ENCODE measurements around the gene PCSK4.
A peak's percentile ranks its signal among the peaks of the same experiment; 100 is the strongest.
"Not testable (repeated sequence)": the region's sequence is repeated elsewhere in the genome, so short reads cannot be mapped to it uniquely, and the experiment has no call there.

PCSK4 gene

DNA sequence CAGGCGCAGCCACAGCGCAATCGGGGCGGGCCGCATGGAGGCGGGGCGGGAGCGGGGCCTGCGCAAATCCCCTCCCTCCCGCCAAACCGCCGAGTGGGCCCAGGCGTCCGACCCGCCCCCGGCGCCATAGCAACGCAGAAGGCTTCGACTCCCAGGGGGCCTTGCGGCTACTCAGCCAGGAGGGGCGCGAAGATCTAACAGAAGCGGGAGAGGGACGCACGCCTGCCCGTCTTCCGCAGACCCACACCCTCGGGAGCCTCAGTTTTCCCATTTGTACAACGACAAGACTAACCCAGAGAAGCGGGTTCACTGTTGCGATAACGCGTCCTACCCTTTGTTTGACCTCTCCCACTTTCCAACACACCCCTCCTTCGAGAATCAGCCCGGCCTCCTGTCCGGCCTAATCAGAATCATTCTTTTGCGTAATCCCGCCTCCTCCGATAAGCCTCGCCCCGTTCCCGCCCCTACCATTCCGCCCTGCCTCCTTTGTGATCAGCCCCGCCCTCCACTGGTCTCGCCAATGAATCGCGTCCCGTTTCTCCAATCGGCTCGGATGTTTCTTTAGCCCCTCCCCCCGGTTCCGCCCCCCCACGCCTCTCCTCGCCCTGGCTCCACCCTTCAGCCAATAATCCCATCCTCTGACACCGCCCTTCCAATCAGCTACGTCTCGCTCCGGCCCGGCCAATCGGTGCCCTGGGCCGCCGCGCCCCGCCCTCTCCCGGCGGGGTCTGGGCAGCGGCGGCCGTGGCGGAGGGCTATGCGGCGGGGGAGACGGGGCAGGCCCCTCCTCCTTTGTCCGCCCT lies at the start of gene PCSK4:
PCSK4 (minus strand) TSS at position 40 of the 803 bp plus-strand sequence; CDS start at position 36, 4 bp downstream.
- Histone ChIP-seq H3K27ac (ENCODE audit: low read depth, low read length) (no peak within 1 kb of the TSS), H3F3A (ENCODE audit: insufficient read depth) (no peaks in the 10 kb centered on the region), H3K36me3 (ENCODE audit: low read length) (no peaks in the 10 kb centered on the region), H3K9ac (ENCODE audit: low read length) (peak within 1 kb of the TSS; percentile 46; the same call in 1 of the 2 replicates), H2AFZ (ENCODE audit: low read depth, low read length, severe bottlenecking) (peak within 1 kb of the TSS; percentile 75), H3K27me3 (ENCODE audit: low read length) (no peaks in the 10 kb centered on the region), H4K20me1 (ENCODE audit: low read depth, low read length) (no peaks in the 10 kb centered on the region), H3K9me3 (ENCODE audit: insufficient read depth, low read length) (no peaks in the 10 kb centered on the region), H3K4me2 (ENCODE audit: low read depth, low read length, poor library complexity, severe bottlenecking) (peak within 1 kb of the TSS; percentile 71), H3K9me2 (replicated peaks; ENCODE audit: insufficient read depth, low read length) (no peaks in the 10 kb centered on the region), H3K79me2 (ENCODE audit: insufficient read depth, low read length) (no peaks in the 10 kb centered on the region), H3K4me3 (ENCODE audit: insufficient read depth, low read length, poor library complexity, severe bottlenecking) (peak within 1 kb of the TSS; percentile 53)
- no peak for TF ChIP-seq EZH2phosphoT487 (conservative IDR thresholded peaks at IDR 0.05; ENCODE audit: low read length)
- TF ChIP-seq, protein P1, sequence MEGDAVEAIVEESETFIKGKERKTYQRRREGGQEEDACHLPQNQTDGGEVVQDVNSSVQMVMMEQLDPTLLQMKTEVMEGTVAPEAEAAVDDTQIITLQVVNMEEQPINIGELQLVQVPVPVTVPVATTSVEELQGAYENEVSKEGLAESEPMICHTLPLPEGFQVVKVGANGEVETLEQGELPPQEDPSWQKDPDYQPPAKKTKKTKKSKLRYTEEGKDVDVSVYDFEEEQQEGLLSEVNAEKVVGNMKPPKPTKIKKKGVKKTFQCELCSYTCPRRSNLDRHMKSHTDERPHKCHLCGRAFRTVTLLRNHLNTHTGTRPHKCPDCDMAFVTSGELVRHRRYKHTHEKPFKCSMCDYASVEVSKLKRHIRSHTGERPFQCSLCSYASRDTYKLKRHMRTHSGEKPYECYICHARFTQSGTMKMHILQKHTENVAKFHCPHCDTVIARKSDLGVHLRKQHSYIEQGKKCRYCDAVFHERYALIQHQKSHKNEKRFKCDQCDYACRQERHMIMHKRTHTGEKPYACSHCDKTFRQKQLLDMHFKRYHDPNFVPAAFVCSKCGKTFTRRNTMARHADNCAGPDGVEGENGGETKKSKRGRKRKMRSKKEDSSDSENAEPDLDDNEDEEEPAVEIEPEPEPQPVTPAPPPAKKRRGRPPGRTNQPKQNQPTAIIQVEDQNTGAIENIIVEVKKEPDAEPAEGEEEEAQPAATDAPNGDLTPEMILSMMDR (IDR thresholded peaks at IDR 0.05; ENCODE audit: insufficient read depth, low read length, poor library complexity, severe bottlenecking) = no peak

DNA sequence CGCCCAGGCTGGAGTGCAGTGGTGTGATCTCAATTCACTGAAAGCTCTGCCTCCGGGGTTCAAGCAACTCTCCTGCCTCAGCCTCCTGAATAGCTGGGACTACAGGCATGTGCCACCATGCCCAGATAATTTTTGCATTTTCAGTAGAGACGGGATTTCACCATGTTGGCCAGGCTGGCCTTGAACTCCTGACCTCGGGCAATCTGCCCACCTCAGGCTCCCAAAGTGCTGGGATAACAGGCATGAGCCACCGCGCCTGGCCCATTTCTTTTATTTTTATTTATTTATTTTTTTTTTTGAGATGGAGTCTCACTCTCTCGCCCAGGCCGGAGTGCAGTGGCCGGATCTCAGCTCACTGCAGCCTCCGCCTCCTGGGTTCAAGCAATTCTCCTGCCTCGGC lies 49.6 kb upstream of the PCSK4 start:
- H2AFZ ChIP-seq (ENCODE audit: low read depth, low read length, severe bottlenecking); H3K9ac ChIP-seq (ENCODE audit: low read length); H3K9me3 ChIP-seq (ENCODE audit: insufficient read depth, low read length); H3K79me2 ChIP-seq (ENCODE audit: insufficient read depth, low read length); H4K20me1 ChIP-seq (ENCODE audit: low read depth, low read length); H3K36me3 ChIP-seq (ENCODE audit: low read length); H3K27me3 ChIP-seq (ENCODE audit: low read length); H3K9me2 ChIP-seq (replicated peaks; ENCODE audit: insufficient read depth, low read length); H3F3A ChIP-seq (ENCODE audit: insufficient read depth); H3K4me3 ChIP-seq (ENCODE audit: insufficient read depth, low read length, poor library complexity, severe bottlenecking); H3K27ac ChIP-seq (ENCODE audit: low read depth, low read length); H3K4me2 ChIP-seq (ENCODE audit: low read depth, low read length, poor library complexity, severe bottlenecking): not testable (repeated sequence)

DNA sequence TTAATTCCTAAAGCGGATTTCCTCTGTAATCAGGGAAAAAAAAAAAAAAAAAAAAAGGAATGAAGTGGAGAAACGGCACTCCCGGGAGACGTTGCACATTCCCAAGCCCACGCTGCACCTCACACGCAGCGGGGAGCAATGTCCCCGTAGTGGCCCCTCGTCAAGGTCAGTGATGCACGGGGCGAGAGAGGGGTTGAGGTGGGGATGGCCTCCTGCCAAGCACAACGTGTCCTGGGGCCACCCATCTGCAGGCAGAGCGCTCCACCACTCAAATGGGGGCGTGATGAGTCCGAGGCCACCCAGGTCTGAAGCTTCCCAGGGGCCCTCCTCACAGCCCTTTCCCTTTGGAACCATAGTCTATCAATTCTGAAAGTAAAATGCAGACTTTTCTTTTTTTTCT lies 48.8 kb upstream of the PCSK4 start:
- H3K4me2 ChIP-seq (ENCODE audit: low read depth, low read length, poor library complexity, severe bottlenecking) = no peak overlapping the region
- H3K36me3 ChIP-seq (ENCODE audit: low read length) = no peaks in the 10 kb centered on the region
- no peaks in the 10 kb centered on the region for H3K27me3 ChIP-seq (ENCODE audit: low read length)
- H2AFZ ChIP-seq (ENCODE audit: low read depth, low read length, severe bottlenecking) = no peak overlapping the region
- no peaks in the 10 kb centered on the region for H3K79me2 ChIP-seq (ENCODE audit: insufficient read depth, low read length)
- no peak overlapping the region for H3K9ac ChIP-seq (ENCODE audit: low read length)
- no peak overlapping the region for H3K4me3 ChIP-seq (ENCODE audit: insufficient read depth, low read length, poor library complexity, severe bottlenecking)
- H3F3A ChIP-seq (ENCODE audit: insufficient read depth) = 0 out of 2 replicates have a peak, but pooled peaks cover 3% of the 10 kb centered on the region
- no peak overlapping the region for H3K27ac ChIP-seq (ENCODE audit: low read depth, low read length)
- no peaks in the 10 kb centered on the region for H3K9me2 ChIP-seq (replicated peaks; ENCODE audit: insufficient read depth, low read length)
- H4K20me1 ChIP-seq (ENCODE audit: low read depth, low read length) = no peaks in the 10 kb centered on the region
- TF ChIP-seq, protein P1 (IDR thresholded peaks at IDR 0.05; ENCODE audit: insufficient read depth, low read length, poor library complexity, severe bottlenecking) = no peak
- no peaks in the 10 kb centered on the region for H3K9me3 ChIP-seq (ENCODE audit: insufficient read depth, low read length)

DNA sequence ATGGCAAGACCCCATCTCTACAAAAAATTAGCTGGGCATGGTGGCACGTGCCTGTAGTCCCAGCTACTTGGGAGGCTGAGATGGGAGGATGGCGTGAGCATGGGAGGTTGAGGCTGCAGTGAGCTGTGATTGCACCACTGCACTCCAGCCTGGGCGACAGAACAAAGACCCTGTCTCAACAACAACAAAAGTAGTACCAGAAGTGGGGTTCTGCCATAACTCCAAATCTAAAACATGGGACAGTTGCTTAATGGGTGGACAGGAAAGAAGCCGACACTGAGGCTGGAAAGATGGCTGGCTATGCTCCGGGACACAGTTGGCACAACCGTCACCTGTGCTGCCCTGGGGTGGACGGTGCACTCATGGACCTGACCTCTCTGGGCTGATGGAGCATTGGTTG lies 45.5 kb upstream of the PCSK4 start:
- not testable (repeated sequence) for H3K9ac ChIP-seq (ENCODE audit: low read length); H3K27me3 ChIP-seq (ENCODE audit: low read length); H2AFZ ChIP-seq (ENCODE audit: low read depth, low read length, severe bottlenecking); H3K79me2 ChIP-seq (ENCODE audit: insufficient read depth, low read length); H3F3A ChIP-seq (ENCODE audit: insufficient read depth); H3K9me2 ChIP-seq (replicated peaks; ENCODE audit: insufficient read depth, low read length); H4K20me1 ChIP-seq (ENCODE audit: low read depth, low read length); H3K27ac ChIP-seq (ENCODE audit: low read depth, low read length); H3K9me3 ChIP-seq (ENCODE audit: insufficient read depth, low read length); H3K4me3 ChIP-seq (ENCODE audit: insufficient read depth, low read length, poor library complexity, severe bottlenecking); H3K4me2 ChIP-seq (ENCODE audit: low read depth, low read length, poor library complexity, severe bottlenecking); H3K36me3 ChIP-seq (ENCODE audit: low read length)

Data from SU-DHL-6 (cell line).